ENCODE data around the gene WDR35.

Gene WDR35

GRCh38 chr2:19989667-19990415 lies at the start of gene WDR35:
WDR35 (minus strand) TSS chr2:19990105; CDS start chr2:19990015, 90 bp downstream.
- in situ Hi-C loops (cut with MboI; ENCODE audit: low sequenced_read_pairs): no loop called here

GRCh38 chr2:20037660-20038059 lies 47.8 kb upstream of the WDR35 start:
- in situ Hi-C loops (cut with MboI; ENCODE audit: low sequenced_read_pairs): no loop called here

GRCh38 chr2:20035955-20036666 lies 46.2 kb upstream of the WDR35 start:
- in situ Hi-C loops (cut with MboI; ENCODE audit: low sequenced_read_pairs): no loop called here

- in situ Hi-C loops (cut with MboI; ENCODE audit: low sequenced_read_pairs): no loop called here
These were observed 44.9 kb upstream of the WDR35 start for GRCh38 chr2:20034821-20035220.

GRCh38 chr2:20034218-20034617 lies 44.3 kb upstream of the WDR35 start:
- in situ Hi-C loops (cut with MboI; ENCODE audit: low sequenced_read_pairs): no loop called here

- in situ Hi-C loops (cut with MboI; ENCODE audit: low sequenced_read_pairs): no loop called here
These were observed 43.4 kb upstream of the WDR35 start for GRCh38 chr2:20033322-20033721.

- in situ Hi-C loops (cut with MboI; ENCODE audit: low sequenced_read_pairs): no loop called here
These were observed 40.3 kb upstream of the WDR35 start for GRCh38 chr2:20030224-20030623.

GRCh38 chr2:20027705-20028434 lies 38.0 kb upstream of the WDR35 start:
- in situ Hi-C loops (cut with MboI; ENCODE audit: low sequenced_read_pairs): no loop called here

GRCh38 chr2:20027260-20027677 lies 37.4 kb upstream of the WDR35 start:
- in situ Hi-C loops (cut with MboI; ENCODE audit: low sequenced_read_pairs): no loop called here

- in situ Hi-C loops (cut with MboI; ENCODE audit: low sequenced_read_pairs): no loop called here
These were observed 35.3 kb upstream of the WDR35 start for GRCh38 chr2:20025065-20025786.

GRCh38 chr2:20023688-20024087 lies 33.8 kb upstream of the WDR35 start:
- in situ Hi-C loops (cut with MboI; ENCODE audit: low sequenced_read_pairs): no loop called here

GRCh38 chr2:20021405-20022009 lies 31.6 kb upstream of the WDR35 start:
- in situ Hi-C loops (cut with MboI; ENCODE audit: low sequenced_read_pairs): no loop called here

- in situ Hi-C loops (cut with MboI; ENCODE audit: low sequenced_read_pairs): loop anchor here (5.0 kb wide), 1 partner anchor 73 kb away; no protein-coding TSS in a partner anchor
These were observed 29.8 kb upstream of the WDR35 start for GRCh38 chr2:20019747-20020146.

GRCh38 chr2:20018601-20019152 lies 28.8 kb upstream of the WDR35 start:
- in situ Hi-C loops (cut with MboI; ENCODE audit: low sequenced_read_pairs): loop anchor here (5.0 kb wide), 1 partner anchor 74 kb away; no protein-coding TSS in a partner anchor

GRCh38 chr2:20016346-20016745 lies 26.4 kb upstream of the WDR35 start:
- in situ Hi-C loops (cut with MboI; ENCODE audit: low sequenced_read_pairs): loop anchor here (5.0 kb wide), 1 partner anchor 76 kb away; no protein-coding TSS in a partner anchor

- in situ Hi-C loops (cut with MboI; ENCODE audit: low sequenced_read_pairs): loop anchor here (5.0 kb wide), 1 partner anchor 77 kb away; no protein-coding TSS in a partner anchor
These were observed 25.7 kb upstream of the WDR35 start for GRCh38 chr2:20015482-20016083.

GRCh38 chr2:20013126-20013849 lies 23.4 kb upstream of the WDR35 start:
- in situ Hi-C loops (cut with MboI; ENCODE audit: low sequenced_read_pairs): no loop called here

- in situ Hi-C loops (cut with MboI; ENCODE audit: low sequenced_read_pairs): no loop called here
These were observed 22.6 kb upstream of the WDR35 start, which contains the start of gene MATN3 for GRCh38 chr2:20012282-20013125. MATN3 (minus strand) TSS chr2:20012668; CDS start chr2:20012631, 37 bp downstream.
